NCI-H2081 treated with DMSO at 0.1 percent for 48 hours (cell line): ENCODE data around the gene EPHA6.
A peak's percentile ranks its signal among the peaks of the same experiment; 100 is the strongest.

Experiments
- DNase-seq: peaks from one replicate; lab custom pipeline; 2025; lab: John Stamatoyannopoulos, UW

Gene EPHA6

GRCh38 chr3:97277708-97278107, 463.3 kb downstream of the EPHA6 start:
- no peak for DNase-seq

GRCh38 chr3:97278506-97278905, 464.1 kb downstream of the EPHA6 start:
- no peak for DNase-seq

GRCh38 chr3:97291901-97292300, 477.5 kb downstream of the EPHA6 start:
- DNase-seq, result peak; percentile 92

- DNase-seq, result no peak
Measured at GRCh38 chr3:97293596-97294131, 479.3 kb downstream of the EPHA6 start.

GRCh38 chr3:97297032-97297431, 482.6 kb downstream of the EPHA6 start:
- no peak for DNase-seq

- no peak for DNase-seq
Measured at GRCh38 chr3:97301114-97301513, 486.7 kb downstream of the EPHA6 start.

GRCh38 chr3:97306226-97306625, 491.8 kb downstream of the EPHA6 start:
- DNase-seq, result no peak

- DNase-seq, result no peak
Measured at GRCh38 chr3:97338375-97338774, 524.0 kb downstream of the EPHA6 start.

- no peak for DNase-seq
Measured at GRCh38 chr3:97340940-97341339, 526.5 kb downstream of the EPHA6 start.

GRCh38 chr3:97347780-97348179, 533.4 kb downstream of the EPHA6 start:
- no peak for DNase-seq

GRCh38 chr3:97350971-97351370, 536.6 kb downstream of the EPHA6 start:
- no peak for DNase-seq

GRCh38 chr3:97353176-97353575, 538.8 kb downstream of the EPHA6 start:
- DNase-seq, result no peak

GRCh38 chr3:97359977-97360376, 545.6 kb downstream of the EPHA6 start:
- DNase-seq, result no peak

- no peak for DNase-seq
Measured at GRCh38 chr3:97360804-97361203, 546.4 kb downstream of the EPHA6 start.

GRCh38 chr3:97384583-97384982, 570.2 kb downstream of the EPHA6 start:
- no peak for DNase-seq

GRCh38 chr3:97388774-97389173, 574.4 kb downstream of the EPHA6 start:
- no peak for DNase-seq

- DNase-seq, result peak; percentile 97
Measured at GRCh38 chr3:97389936-97390335, 575.5 kb downstream of the EPHA6 start.

GRCh38 chr3:97391167-97391566, 576.8 kb downstream of the EPHA6 start:
- no peak for DNase-seq

GRCh38 chr3:97409612-97410011, 595.2 kb downstream of the EPHA6 start:
- no peak for DNase-seq

- DNase-seq, result no peak
Measured at GRCh38 chr3:97421565-97421964, 607.2 kb downstream of the EPHA6 start.

GRCh38 chr3:97425002-97425401, 610.6 kb downstream of the EPHA6 start:
- DNase-seq, result no peak

- DNase-seq, result peak; percentile 98
Measured at GRCh38 chr3:97430601-97431000, 616.2 kb downstream of the EPHA6 start.

- no peak for DNase-seq
Measured at GRCh38 chr3:97432914-97433313, 618.5 kb downstream of the EPHA6 start.

- DNase-seq, result no peak
Measured at GRCh38 chr3:97438131-97438530, 623.7 kb downstream of the EPHA6 start.

GRCh38 chr3:97439373-97439772, 625.0 kb downstream of the EPHA6 start:
- no peak for DNase-seq
